Measurements from ENCODE around the gene BHLHE40. TPM values are rescaled to one million over a fixed set of nuclear protein-coding genes. Genes with fewer than 3 reads are reported as not detected.

BHLHE40 gene
- total and polyA plus RNA-seq, 2 of the 4 experiments (the other 2 are of a cell fraction) = 22.8 to 31.8 TPM

DNA sequence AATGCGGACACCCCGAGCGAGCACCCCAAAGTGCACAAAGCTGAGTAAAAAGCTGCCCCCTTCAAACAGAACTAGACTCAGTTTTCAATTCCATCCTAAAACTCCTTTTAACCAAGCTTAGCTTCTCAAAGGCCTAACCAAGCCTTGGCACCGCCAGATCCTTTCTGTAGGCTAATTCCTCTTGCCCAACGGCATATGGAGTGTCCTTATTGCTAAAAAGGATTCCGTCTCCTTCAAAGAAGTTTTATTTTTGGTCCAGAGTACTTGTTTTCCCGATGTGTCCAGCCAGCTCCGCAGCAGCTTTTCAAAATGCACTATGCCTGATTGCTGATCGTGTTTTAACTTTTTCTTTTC is 5.3 kb downstream of the BHLHE40 start:
- Histone ChIP-seq H2BK5ac (ENCODE audit: low read depth, low read length, poor library complexity, severe bottlenecking) (peak overlapping the region; percentile 34), H2AFZ (replicated peaks; ENCODE audit: low read length, poor library complexity) (peak overlapping the region; percentile 28), H2AK9ac (replicated peaks; ENCODE audit: low read depth, low read length, poor library complexity) (peak overlapping the region; percentile 66), H2BK120ac (ENCODE audit: low read depth, low read length) (peak overlapping the region; percentile 68), H3K4me1 (ENCODE audit: control insufficient read depth, insufficient read depth, low read length) (peaks cover 42% of the 10 kb centered on the region), H3K9me1 (ENCODE audit: insufficient read depth, low read length) (peaks cover 15% of the 10 kb centered on the region), H4K5ac (ENCODE audit: low read depth, low read length) (peak overlapping the region; percentile 51), H3K27ac (ENCODE audit: insufficient read depth, low read length) (peak overlapping the region; percentile 2), H4K8ac (ENCODE audit: low read depth in 2 of 2, low read length in 2 of 2) (peak overlapping the region in 1 of 2 experiments; percentile 74; a peak in 2 of 4 replicates), H3K79me1 (ENCODE audit: low read depth in 1 of 2, low read length in 2 of 2) (peaks cover 16 to 54% of the 10 kb centered on the region in 2 experiments; a peak in 3 of 4 replicates), H3K23ac (ENCODE audit: low read depth, low read length) (peak overlapping the region; percentile 84; the same call in 1 of the 2 replicates), H3K4me3 (ENCODE audit: insufficient read depth, low read depth, low read length) (no peak overlapping the region; the same call in 1 of the 2 replicates), H2BK20ac (ENCODE audit: low read depth, low read length) (0 out of 2 replicates have a peak overlapping the region, but pooled peaks have one; percentile 32), H2AK5ac (ENCODE audit: low read depth, low read length) (peak overlapping the region; percentile 76; the same call in 1 of the 2 replicates), H3K4me2 (ENCODE audit: low read depth, low read length) (peak overlapping the region; percentile 83), H3K36me3 (ENCODE audit: control insufficient read depth, insufficient read depth, low read length) (peaks cover 14% of the 10 kb centered on the region), H3K56ac (ENCODE audit: extremely low read depth, insufficient read depth, low read length) (no peak overlapping the region), H3K14ac (replicated peaks; ENCODE audit: low read depth, low read length) (0 out of 2 replicates have a peak overlapping the region, but pooled peaks have one; percentile 32), H3K9ac (ENCODE audit: low read depth, low read length) (peak overlapping the region; percentile 21; the same call in 1 of the 2 replicates), H3K18ac (ENCODE audit: low read depth, low read length) (peak overlapping the region; percentile 44; the same call in 1 of the 2 replicates), H2BK15ac (ENCODE audit: low read depth, low read length) (peak overlapping the region; percentile 29; the same call in 1 of the 3 replicates), H3K9me3 (ENCODE audit: control insufficient read depth, insufficient read depth, low read length) (no peaks in the 10 kb centered on the region), H3K27me3 (ENCODE audit: control insufficient read depth, insufficient read depth, low read length) (no peaks in the 10 kb centered on the region), H3K4ac (ENCODE audit: low read depth, low read length) (peak overlapping the region; percentile 84), H4K91ac (ENCODE audit: insufficient read depth, low read depth, low read length) (peak overlapping the region; percentile 74), H4K20me1 (ENCODE audit: insufficient read depth, low read length) (peaks cover 24% of the 10 kb centered on the region; the same call in 1 of the 2 replicates)
- dilution Hi-C loops (cut with HindIII; ENCODE audit: low sequenced_read_pairs, unreplicated experiment) = no loop called here
- in situ Hi-C loops (cut with MboI; ENCODE audit: low sequenced_read_pairs) = loop anchor here (5.0 to 10.0 kb wide), 3 partner anchors 38 to 267 kb away; partner anchors contain the start of gene ARL8B
- ATAC-seq (ENCODE audit: low read depth) = no peak
- DNase-seq = peak; percentile 25
- no CpG with 5 or more reads among the region's 9 CpGs for WGBS, 2 experiments (ENCODE audit: extremely low coverage in 2 of 2, insufficient read length in 1 of 2)
- ChIA-PET CTCF (interaction anchor here (0.5 to 2.1 kb wide), 5 partner anchors 37 to 272 kb away, joined by 3 to 11 read pairs (median 4); no protein-coding TSS in a partner anchor), POLR2A (ENCODE audit: unreplicated experiment) (interaction anchor here (1.0 to 1.1 kb wide), 2 partner anchors 38 to 39 kb away, joined by 4 to 5 read pairs; no protein-coding TSS in a partner anchor)
- no TSS peak for BruUV-seq (replicated peaks)
- intact Hi-C loops (cut with micrococcal nuclease) = loop anchor here (5.0 kb wide), 1 partner anchor 213 kb away; no protein-coding TSS in a partner anchor
- TF ChIP-seq NFE2L2 (IDR thresholded peaks at IDR 0.05; ENCODE audit: low read depth, low read length) (no peak), MXI1 (IDR thresholded peaks at IDR 0.05; ENCODE audit: borderline replicate concordance, low read depth, low read length) (no peak), RAD21 (IDR thresholded peaks at IDR 0.05; ENCODE audit: low read length) (no peak), MAZ (IDR thresholded peaks at IDR 0.05; ENCODE audit: borderline replicate concordance, low read depth, low read length) (no peak), FOS (IDR thresholded peaks at IDR 0.05; ENCODE audit: low read depth, low read length) (no peak), CEBPB (IDR thresholded peaks at IDR 0.05; ENCODE audit: low read depth, low read length) (no peak), MAFK (IDR thresholded peaks at IDR 0.05; ENCODE audit: low read depth, low read length) (no peak), POLR2A (IDR thresholded peaks at IDR 0.05; ENCODE audit: low read depth, low read length) (no peak), BHLHE40 (IDR thresholded peaks at IDR 0.05; ENCODE audit: low read depth, low read length) (no peak), CHD1 (IDR thresholded peaks at IDR 0.05; ENCODE audit: low read depth, low read length) (no peak), RFX5 (IDR thresholded peaks at IDR 0.05; ENCODE audit: low read depth, low read length) (no peak), RCOR1 (IDR thresholded peaks at IDR 0.05; ENCODE audit: insufficient replicate concordance, low read length) (no peak)
- TF ChIP-seq, protein P1, sequence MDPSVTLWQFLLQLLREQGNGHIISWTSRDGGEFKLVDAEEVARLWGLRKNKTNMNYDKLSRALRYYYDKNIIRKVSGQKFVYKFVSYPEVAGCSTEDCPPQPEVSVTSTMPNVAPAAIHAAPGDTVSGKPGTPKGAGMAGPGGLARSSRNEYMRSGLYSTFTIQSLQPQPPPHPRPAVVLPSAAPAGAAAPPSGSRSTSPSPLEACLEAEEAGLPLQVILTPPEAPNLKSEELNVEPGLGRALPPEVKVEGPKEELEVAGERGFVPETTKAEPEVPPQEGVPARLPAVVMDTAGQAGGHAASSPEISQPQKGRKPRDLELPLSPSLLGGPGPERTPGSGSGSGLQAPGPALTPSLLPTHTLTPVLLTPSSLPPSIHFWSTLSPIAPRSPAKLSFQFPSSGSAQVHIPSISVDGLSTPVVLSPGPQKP (IDR thresholded peaks at IDR 0.05; ENCODE audit: borderline replicate concordance, low read depth, low read length) = no peak
- TF ChIP-seq, protein P2, sequence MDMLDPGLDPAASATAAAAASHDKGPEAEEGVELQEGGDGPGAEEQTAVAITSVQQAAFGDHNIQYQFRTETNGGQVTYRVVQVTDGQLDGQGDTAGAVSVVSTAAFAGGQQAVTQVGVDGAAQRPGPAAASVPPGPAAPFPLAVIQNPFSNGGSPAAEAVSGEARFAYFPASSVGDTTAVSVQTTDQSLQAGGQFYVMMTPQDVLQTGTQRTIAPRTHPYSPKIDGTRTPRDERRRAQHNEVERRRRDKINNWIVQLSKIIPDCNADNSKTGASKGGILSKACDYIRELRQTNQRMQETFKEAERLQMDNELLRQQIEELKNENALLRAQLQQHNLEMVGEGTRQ (IDR thresholded peaks at IDR 0.05; ENCODE audit: low read depth, low read length) = no peak
- TF ChIP-seq, protein P3, sequence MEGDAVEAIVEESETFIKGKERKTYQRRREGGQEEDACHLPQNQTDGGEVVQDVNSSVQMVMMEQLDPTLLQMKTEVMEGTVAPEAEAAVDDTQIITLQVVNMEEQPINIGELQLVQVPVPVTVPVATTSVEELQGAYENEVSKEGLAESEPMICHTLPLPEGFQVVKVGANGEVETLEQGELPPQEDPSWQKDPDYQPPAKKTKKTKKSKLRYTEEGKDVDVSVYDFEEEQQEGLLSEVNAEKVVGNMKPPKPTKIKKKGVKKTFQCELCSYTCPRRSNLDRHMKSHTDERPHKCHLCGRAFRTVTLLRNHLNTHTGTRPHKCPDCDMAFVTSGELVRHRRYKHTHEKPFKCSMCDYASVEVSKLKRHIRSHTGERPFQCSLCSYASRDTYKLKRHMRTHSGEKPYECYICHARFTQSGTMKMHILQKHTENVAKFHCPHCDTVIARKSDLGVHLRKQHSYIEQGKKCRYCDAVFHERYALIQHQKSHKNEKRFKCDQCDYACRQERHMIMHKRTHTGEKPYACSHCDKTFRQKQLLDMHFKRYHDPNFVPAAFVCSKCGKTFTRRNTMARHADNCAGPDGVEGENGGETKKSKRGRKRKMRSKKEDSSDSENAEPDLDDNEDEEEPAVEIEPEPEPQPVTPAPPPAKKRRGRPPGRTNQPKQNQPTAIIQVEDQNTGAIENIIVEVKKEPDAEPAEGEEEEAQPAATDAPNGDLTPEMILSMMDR (conservative IDR thresholded peaks at IDR 0.05; ENCODE audit: low read depth, low read length) = no peak

All from IMR-90 (cell line).